Measurements from ENCODE around the gene ALDH1A3.

The ALDH1A3 gene

GRCh38 chr15:100881573-100882336 lies 2.1 kb downstream of the ALDH1A3 start:
- TF ChIP-seq, protein P1, sequence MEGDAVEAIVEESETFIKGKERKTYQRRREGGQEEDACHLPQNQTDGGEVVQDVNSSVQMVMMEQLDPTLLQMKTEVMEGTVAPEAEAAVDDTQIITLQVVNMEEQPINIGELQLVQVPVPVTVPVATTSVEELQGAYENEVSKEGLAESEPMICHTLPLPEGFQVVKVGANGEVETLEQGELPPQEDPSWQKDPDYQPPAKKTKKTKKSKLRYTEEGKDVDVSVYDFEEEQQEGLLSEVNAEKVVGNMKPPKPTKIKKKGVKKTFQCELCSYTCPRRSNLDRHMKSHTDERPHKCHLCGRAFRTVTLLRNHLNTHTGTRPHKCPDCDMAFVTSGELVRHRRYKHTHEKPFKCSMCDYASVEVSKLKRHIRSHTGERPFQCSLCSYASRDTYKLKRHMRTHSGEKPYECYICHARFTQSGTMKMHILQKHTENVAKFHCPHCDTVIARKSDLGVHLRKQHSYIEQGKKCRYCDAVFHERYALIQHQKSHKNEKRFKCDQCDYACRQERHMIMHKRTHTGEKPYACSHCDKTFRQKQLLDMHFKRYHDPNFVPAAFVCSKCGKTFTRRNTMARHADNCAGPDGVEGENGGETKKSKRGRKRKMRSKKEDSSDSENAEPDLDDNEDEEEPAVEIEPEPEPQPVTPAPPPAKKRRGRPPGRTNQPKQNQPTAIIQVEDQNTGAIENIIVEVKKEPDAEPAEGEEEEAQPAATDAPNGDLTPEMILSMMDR (IDR thresholded peaks at IDR 0.05; ENCODE audit: low read length, missing control alignments): no peak
- peak overlapping the region; percentile 66 for H3K4me3 ChIP-seq (replicated peaks; ENCODE audit: low read depth, low read length)
- no peak for DNase-seq (ENCODE audit: low read depth)

DNA sequence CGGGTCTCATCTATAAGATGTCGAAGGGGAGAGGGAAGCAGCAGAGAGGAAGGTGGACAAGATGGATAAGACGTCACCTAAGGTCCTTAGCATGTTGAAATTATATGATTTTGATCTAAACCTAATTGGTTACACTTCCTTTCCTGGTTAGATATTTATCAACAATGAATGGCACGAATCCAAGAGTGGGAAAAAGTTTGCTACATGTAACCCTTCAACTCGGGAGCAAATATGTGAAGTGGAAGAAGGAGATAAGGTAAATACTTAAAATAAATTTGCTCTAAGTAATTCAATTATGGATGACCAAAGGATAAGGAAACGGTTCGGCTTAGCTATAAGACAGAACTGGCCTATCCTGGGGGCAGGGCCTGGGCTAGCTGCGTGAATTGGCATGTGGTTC lies 5.5 kb downstream of the ALDH1A3 start:
- TF ChIP-seq, protein P1 (IDR thresholded peaks at IDR 0.05; ENCODE audit: low read length, missing control alignments): no peak
- no peak overlapping the region for H3K4me3 ChIP-seq (replicated peaks; ENCODE audit: low read depth, low read length)
- no peak for DNase-seq (ENCODE audit: low read depth)

- TF ChIP-seq, protein P1 (IDR thresholded peaks at IDR 0.05; ENCODE audit: low read length, missing control alignments): no peak
- no peak for DNase-seq (ENCODE audit: low read depth)
- H3K4me3 ChIP-seq (replicated peaks; ENCODE audit: low read depth, low read length): no peak overlapping the region
Observed at GRCh38 chr15:100885811-100886210, 6.2 kb downstream of the ALDH1A3 start.

DNA sequence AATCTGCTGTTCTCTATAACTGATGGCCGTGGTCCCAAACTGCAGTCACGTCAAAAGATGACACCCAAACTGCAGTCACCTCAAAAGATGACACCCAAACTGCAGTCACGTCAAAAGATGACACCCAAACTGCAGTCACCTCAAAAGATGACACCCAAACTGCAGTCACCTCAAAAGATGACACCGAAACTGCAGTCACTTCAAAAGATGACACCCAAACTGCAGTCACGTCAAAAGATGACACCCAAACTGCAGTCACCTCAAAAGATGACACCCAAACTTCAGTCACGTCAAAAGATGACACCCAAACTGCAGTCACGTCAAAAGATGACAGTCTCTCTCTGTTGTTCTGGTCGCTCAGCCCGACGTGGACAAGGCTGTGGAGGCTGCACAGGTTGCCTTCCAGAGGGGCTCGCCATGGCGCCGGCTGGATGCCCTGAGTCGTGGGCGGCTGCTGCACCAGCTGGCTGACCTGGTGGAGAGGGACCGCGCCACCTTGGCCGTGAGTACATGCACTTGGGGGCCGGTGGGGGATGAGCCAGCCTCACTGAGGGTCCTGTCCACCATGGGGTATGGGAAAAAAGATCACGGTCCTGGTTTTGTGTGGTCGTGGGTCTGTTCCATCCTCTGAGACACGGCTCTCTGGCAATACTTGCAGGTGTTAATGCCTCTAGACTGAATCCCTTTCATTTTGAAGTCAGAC lies 7.7 kb downstream of the ALDH1A3 start:
- TF ChIP-seq, protein P1 (IDR thresholded peaks at IDR 0.05; ENCODE audit: low read length, missing control alignments): no peak
- no peak for DNase-seq (ENCODE audit: low read depth)

DNA sequence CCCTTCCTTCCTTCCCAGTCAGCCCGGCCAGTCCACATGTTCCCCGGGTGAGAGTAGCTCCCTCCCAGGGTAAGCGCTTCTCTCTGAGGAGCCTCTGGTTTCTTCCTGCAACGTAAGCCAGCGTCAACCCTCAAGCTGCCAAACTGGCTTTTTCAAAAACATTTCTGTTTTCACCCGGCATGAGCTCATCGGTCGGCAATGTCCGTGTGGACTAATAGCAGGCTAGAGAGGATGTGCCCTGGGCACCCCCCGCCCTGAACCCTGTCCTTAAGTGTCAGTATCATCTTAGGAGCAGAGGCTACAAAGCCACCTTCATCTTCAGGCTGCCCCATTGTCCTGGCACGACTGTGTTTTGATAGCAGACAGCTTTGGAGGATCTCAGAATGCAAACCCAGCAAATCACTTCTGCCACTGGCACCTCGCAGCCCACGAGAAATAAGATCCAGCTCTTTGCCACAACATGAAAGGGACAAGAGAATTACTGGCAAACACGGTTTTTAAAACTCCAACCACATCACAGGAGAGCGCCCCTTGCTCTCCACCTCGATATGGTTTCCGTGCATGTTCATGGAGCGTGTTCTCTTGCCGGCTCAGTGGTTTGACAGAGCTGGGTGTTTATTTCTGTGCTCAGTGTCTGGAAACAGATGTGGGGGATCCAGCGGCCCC lies 9.9 kb downstream of the ALDH1A3 start:
- DNase-seq (ENCODE audit: low read depth): peak; percentile 87
- H3K4me3 ChIP-seq (replicated peaks; ENCODE audit: low read depth, low read length): no peak overlapping the region

More for the DNA sequence above, 7.7 kb downstream of the ALDH1A3 start:
- no peak overlapping the region for H3K4me3 ChIP-seq (replicated peaks; ENCODE audit: low read depth, low read length)

GRCh38 chr15:100890051-100890720 lies 10.6 kb downstream of the ALDH1A3 start:
- no peak overlapping the region for H3K4me3 ChIP-seq (replicated peaks; ENCODE audit: low read depth, low read length)
- TF ChIP-seq, protein P1 (IDR thresholded peaks at IDR 0.05; ENCODE audit: low read length, missing control alignments): no peak
- no peak for DNase-seq (ENCODE audit: low read depth)

More for the DNA sequence above, 9.9 kb downstream of the ALDH1A3 start:
- TF ChIP-seq, protein P1 (IDR thresholded peaks at IDR 0.05; ENCODE audit: low read length, missing control alignments): no peak
